ENCODE data around the gene ACKR4. TPM values are rescaled to one million over a fixed set of nuclear protein-coding genes. Genes with fewer than 3 reads are reported as not detected.

ACKR4 gene
- 10 to 100 TPM in 1 of 4 donors, 1 to 10 TPM in 2, not detected in 1; 5.5 to 12.6 (median 7.2) TPM for total RNA-seq

DNA sequence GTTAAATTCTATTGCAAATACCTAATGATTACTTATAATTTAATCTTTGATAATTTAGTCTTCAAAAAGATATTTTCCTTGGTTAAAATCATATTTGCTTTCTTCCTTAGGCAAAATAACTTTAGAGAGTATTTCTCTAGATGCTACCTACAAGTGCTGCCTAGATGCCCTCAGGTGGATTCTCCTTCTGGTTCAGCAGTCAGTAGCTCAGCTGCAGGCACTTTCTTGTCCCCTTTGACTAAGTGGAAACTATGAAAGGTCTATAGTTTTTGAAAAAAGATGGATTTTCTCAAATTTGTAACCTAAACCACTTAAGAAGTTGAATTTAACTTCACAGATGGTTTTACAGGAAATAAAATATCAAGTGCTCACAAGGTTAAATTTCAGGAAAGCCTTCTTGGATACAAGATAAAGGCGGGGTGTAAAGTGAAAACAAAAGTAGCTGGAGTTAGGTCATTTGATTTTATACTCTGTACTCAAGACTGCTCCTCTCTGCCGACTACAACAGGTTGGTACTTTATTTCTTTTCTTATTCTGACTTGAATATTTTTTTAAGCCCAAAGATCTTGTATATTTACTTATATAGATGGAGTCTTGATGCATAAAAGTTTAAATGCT lies at the start of gene ACKR4:
ACKR4 (plus strand) TSS at position 455 of the 618 bp plus-strand sequence. CDS start 3,128 bp downstream, outside the sequence.
- H3K27ac ChIP-seq, result peak within 1 kb of the TSS in 1 of 4 donors; percentile 3
- H3K36me3 ChIP-seq, result peaks cover 0 to 8% (median 0%) of the 10 kb centered on the region in 3 donors

DNA sequence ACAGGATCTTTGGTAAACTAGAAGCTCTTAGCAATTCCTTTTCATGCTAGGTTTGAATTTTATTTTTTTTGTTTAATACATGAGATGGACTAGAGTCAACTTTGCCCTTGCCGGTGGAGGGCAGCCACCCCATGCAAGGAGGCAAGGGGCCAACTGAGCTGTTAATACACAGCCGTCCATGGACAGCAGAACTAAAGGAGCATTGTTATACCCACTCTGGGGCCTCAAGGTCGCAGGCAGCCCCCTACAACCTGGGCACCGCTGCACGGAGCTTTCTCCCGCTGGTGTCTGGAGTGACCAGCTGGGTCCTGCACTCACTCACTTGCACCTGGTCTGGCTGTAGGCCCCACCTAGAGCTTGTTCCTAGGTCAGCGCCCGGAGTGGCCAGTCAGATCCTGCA lies 47.9 kb upstream of the ACKR4 start:
- Histone ChIP-seq H3K4me1 (no peaks in the 10 kb centered on the region), H3K36me3 (no peaks in the 10 kb centered on the region), H3K27ac (no peak overlapping the region), H3K27me3 (no peaks in the 10 kb centered on the region), H3K9me3 (no peaks in the 10 kb centered on the region), H3K4me3 (no peak overlapping the region)
- TF ChIP-seq POLR2A (IDR thresholded peaks at IDR 0.05), result no peak
- TF ChIP-seq, protein P1, sequence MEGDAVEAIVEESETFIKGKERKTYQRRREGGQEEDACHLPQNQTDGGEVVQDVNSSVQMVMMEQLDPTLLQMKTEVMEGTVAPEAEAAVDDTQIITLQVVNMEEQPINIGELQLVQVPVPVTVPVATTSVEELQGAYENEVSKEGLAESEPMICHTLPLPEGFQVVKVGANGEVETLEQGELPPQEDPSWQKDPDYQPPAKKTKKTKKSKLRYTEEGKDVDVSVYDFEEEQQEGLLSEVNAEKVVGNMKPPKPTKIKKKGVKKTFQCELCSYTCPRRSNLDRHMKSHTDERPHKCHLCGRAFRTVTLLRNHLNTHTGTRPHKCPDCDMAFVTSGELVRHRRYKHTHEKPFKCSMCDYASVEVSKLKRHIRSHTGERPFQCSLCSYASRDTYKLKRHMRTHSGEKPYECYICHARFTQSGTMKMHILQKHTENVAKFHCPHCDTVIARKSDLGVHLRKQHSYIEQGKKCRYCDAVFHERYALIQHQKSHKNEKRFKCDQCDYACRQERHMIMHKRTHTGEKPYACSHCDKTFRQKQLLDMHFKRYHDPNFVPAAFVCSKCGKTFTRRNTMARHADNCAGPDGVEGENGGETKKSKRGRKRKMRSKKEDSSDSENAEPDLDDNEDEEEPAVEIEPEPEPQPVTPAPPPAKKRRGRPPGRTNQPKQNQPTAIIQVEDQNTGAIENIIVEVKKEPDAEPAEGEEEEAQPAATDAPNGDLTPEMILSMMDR (IDR thresholded peaks at IDR 0.05), result no peak
- DNase-seq, result no peak

More for the DNA sequence above, at the start of gene ACKR4:
- Histone ChIP-seq H3K27me3 (no peaks in the 10 kb centered on the region), H3K4me3 (peak within 1 kb of the TSS in 2 of 4 donors; percentile 3 to 33), H3K4me1 (no peaks in the 10 kb centered on the region), H3K9me3 (no peaks in the 10 kb centered on the region)
- TF ChIP-seq, protein P1 (IDR thresholded peaks at IDR 0.05), result no peak
- TF ChIP-seq POLR2A (IDR thresholded peaks at IDR 0.05), result no peak
- no peak for DNase-seq

DNA sequence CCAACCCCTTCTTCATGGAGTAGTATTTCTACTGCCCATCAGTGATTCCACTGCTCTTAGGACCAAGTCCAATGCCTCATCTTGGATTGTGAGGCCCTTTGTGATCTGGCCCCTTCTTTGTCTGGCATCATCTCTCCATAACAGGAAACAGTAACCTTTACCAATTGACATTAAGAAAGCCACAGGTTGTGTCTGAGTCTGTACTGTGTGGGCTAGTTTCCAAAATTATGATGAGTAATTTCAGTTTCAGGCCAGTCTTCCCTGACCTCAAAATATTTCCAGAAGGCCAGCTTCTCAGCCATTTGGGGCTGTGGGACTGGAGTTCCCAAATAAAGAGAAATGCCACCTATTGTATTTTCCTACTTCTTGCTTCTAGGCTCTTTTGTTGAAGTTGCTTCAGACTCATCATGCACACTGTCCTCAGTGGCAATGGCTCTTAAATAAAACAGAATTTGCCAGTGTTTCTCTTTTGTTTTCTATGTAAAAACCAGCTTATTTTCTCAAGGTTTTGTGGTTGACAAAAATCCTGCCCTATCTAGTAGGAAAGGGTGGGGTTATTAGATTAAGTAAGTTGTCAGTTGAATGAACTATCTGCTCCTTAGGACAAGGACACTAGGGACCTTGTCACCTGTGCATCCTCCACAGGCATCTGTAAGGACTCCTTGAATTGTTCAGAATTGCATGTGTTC lies 47.0 kb upstream of the ACKR4 start:
- Histone ChIP-seq H3K27ac (no peak overlapping the region), H3K4me1 (no peaks in the 10 kb centered on the region), H3K36me3 (no peaks in the 10 kb centered on the region), H3K27me3 (no peaks in the 10 kb centered on the region), H3K9me3 (no peaks in the 10 kb centered on the region), H3K4me3 (no peak overlapping the region)
- DNase-seq, result no peak
- TF ChIP-seq POLR2A (IDR thresholded peaks at IDR 0.05), result no peak
- TF ChIP-seq, protein P1 (IDR thresholded peaks at IDR 0.05), result no peak

DNA sequence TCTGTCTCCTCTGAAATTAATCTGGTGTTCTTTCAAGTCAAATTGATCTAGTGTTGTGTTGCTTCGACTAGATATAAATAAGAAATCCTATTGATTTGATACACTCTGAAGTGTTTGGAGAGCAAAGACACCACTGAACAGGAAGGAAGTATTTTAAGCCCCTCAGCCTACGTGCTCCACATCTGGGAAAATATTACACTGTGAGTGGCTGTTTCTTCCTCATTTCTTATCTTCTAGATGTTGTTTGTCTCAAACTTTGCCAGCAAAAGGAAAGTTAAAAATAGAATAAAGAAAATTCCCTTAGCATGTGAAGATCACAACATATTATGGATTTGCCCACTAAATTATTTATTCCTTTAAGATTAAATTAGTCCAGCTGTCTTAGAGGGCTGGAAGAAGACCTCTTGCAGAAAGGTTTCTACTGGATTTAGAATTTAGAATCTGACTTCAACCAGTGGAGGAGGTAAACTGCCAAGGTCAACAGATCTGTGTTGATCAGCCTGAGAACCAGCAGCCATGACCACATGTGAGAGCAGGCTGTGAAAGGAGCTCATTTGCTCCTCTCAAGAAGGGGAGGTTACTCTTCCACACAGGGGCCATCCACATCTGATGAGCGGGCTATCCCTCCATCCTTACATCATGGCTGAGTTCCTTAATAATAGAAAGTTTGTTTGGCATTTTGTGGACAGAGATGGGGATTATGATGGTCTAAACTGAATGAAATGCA lies 46.3 kb upstream of the ACKR4 start:
- H3K4me3 ChIP-seq, result no peak overlapping the region
- H3K27me3 ChIP-seq, result no peaks in the 10 kb centered on the region
- TF ChIP-seq, protein P1 (IDR thresholded peaks at IDR 0.05), result no peak
- TF ChIP-seq POLR2A (IDR thresholded peaks at IDR 0.05), result no peak
- no peaks in the 10 kb centered on the region for H3K9me3 ChIP-seq
- no peak overlapping the region for H3K27ac ChIP-seq
- no peak for DNase-seq
- no peaks in the 10 kb centered on the region for H3K36me3 ChIP-seq
- no peaks in the 10 kb centered on the region for H3K4me1 ChIP-seq

DNA sequence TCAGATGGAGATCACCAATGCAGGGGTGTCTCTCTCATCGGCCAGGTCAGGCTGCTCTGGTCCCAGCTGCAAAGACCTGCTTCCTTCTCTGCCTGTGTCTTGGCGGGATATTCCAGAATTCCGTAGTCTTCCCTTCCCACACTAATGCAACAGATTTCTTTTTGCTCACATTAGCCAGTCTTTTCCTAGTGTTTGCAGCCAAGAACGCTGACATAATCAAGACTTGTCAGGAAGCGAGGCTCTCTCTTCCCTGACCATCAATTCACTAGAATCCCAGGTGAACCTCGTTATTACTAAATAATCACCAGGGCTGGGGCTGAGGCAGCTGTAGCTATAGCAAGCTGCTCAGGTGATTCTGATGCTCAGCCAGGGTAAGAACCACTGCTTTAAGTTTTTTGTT lies 43.2 kb upstream of the ACKR4 start:
- Histone ChIP-seq H3K27ac (no peak overlapping the region), H3K9me3 (no peaks in the 10 kb centered on the region), H3K4me3 (no peak overlapping the region), H3K36me3 (peaks cover 0 to 4% (median 0%) of the 10 kb centered on the region in 3 donors), H3K4me1 (no peaks in the 10 kb centered on the region), H3K27me3 (no peaks in the 10 kb centered on the region)
- no peak for TF ChIP-seq POLR2A (IDR thresholded peaks at IDR 0.05)
- TF ChIP-seq, protein P1 (IDR thresholded peaks at IDR 0.05), result no peak
- DNase-seq, result no peak
